ENCODE measurements around the gene TCF4. TPM values are rescaled to one million over a fixed set of nuclear protein-coding genes. Genes with fewer than 3 reads are reported as not detected.

Gene TCF4
- polyA plus RNA-seq, 1 donor (not counting 4 experiments of a cell fraction or from before 2014, with no cell fraction given) = 9.7 TPM

DNA sequence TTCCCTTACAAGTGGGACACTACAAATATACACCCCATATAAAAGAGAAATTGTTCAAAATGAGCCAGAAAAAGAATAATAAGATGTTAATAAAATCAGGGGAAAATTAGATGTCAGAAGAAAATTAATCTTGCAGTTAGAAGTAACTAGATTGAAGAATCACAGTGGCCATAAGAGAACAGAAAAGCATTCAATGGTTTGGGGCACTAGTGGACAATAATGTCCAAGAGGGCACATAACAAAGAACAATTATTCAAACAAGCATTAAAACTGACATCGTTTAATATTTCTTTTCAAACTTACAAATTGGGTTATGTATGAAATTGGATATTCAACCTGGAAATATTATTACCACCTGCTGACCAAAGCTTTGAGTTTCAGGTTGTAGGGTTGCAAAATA, 12.9 kb downstream of the TCF4 start:
- no peaks in the 10 kb centered on the region for H3K9me3 ChIP-seq (ENCODE audit: control insufficient read depth, low read depth, low read length)
- no peak overlapping the region for H2AFZ ChIP-seq (ENCODE audit: control insufficient read depth, low read length)
- no peak overlapping the region for H3K4me3 ChIP-seq (ENCODE audit: control insufficient read depth in 2 of 3, extremely low read depth in 1 of 3, insufficient read depth in 2 of 3, low read depth in 1 of 3, low read length in 3 of 3)
- dilution Hi-C loops (cut with MboI; ENCODE audit: extremely low pct_ligation_motif_present, low sequenced_read_pairs) = no loop called here
- TF ChIP-seq, protein P1, sequence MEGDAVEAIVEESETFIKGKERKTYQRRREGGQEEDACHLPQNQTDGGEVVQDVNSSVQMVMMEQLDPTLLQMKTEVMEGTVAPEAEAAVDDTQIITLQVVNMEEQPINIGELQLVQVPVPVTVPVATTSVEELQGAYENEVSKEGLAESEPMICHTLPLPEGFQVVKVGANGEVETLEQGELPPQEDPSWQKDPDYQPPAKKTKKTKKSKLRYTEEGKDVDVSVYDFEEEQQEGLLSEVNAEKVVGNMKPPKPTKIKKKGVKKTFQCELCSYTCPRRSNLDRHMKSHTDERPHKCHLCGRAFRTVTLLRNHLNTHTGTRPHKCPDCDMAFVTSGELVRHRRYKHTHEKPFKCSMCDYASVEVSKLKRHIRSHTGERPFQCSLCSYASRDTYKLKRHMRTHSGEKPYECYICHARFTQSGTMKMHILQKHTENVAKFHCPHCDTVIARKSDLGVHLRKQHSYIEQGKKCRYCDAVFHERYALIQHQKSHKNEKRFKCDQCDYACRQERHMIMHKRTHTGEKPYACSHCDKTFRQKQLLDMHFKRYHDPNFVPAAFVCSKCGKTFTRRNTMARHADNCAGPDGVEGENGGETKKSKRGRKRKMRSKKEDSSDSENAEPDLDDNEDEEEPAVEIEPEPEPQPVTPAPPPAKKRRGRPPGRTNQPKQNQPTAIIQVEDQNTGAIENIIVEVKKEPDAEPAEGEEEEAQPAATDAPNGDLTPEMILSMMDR (optimal IDR thresholded peaks at IDR 0.05 in 1 of 3, IDR thresholded peaks at IDR 0.05 in 1 of 3, conservative IDR thresholded peaks at IDR 0.05 in 1 of 3; ENCODE audit: extremely low read depth in 1 of 3, insufficient read depth in 2 of 3, low read length in 3 of 3) = no peak
- no peak for TF ChIP-seq EZH2 (IDR thresholded peaks at IDR 0.05; ENCODE audit: low read length)
- no peak overlapping the region for H3K4me2 ChIP-seq (ENCODE audit: control insufficient read depth, extremely low read depth, insufficient read depth, low read depth, low read length)
- no peaks in the 10 kb centered on the region for H3K4me1 ChIP-seq (ENCODE audit: control insufficient read depth, extremely low read depth, insufficient read depth, low read length)
- H3K27ac ChIP-seq (ENCODE audit: control insufficient read depth, insufficient read depth, low read length) = no peak overlapping the region
- no peaks in the 10 kb centered on the region for H3K9me1 ChIP-seq (ENCODE audit: control insufficient read depth, extremely low read depth, insufficient read depth, low read length)
- no peak overlapping the region for H3K9ac ChIP-seq (ENCODE audit: control insufficient read depth, extremely low read depth, insufficient read depth, low read length)
- H3K27me3 ChIP-seq (ENCODE audit: control insufficient read depth, extremely low read depth, insufficient read depth, low read length) = no peaks in the 10 kb centered on the region
- no peaks in the 10 kb centered on the region for H3K79me2 ChIP-seq (ENCODE audit: control insufficient read depth, insufficient read depth, low read length)
- no peaks in the 10 kb centered on the region for H4K20me1 ChIP-seq (ENCODE audit: control insufficient read depth, extremely low read depth, insufficient read depth, low read length)
- no peak for DNase-seq (ENCODE audit: low read depth, low spot score)
- FAIRE-seq = no peak
- no peaks in the 10 kb centered on the region for H3K36me3 ChIP-seq (ENCODE audit: control insufficient read depth in 2 of 2, extremely low read depth in 1 of 2, insufficient read depth in 2 of 2, low read length in 2 of 2)

DNA sequence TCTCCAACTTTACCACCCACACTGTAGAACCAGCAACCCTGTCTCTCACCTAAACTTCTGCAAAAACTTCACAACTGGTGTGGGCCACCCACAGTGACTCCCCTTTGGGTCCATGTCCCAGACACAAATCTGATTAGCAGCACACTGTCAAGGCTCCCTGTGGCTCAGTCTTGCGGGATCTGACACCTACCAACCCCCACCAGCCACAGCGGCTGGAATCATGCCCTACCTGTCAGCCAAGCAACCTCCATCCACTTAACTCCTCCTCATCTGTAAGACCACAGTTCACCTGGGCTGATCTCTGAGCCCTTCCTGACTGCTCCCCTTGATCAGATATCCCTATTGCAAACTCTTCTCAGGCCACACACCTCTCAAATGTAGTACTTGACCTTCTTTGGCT, 14.6 kb downstream of the TCF4 start:
- no peaks in the 10 kb centered on the region for H3K4me1 ChIP-seq (ENCODE audit: control insufficient read depth, extremely low read depth, insufficient read depth, low read length)
- no peaks in the 10 kb centered on the region for H3K9me3 ChIP-seq (ENCODE audit: control insufficient read depth, low read depth, low read length)
- no peaks in the 10 kb centered on the region for H3K27me3 ChIP-seq (ENCODE audit: control insufficient read depth, extremely low read depth, insufficient read depth, low read length)
- H3K9ac ChIP-seq (ENCODE audit: control insufficient read depth, extremely low read depth, insufficient read depth, low read length) = no peak overlapping the region
- DNase-seq (ENCODE audit: low read depth, low spot score) (no peak), FAIRE-seq (no peak)
- no peaks in the 10 kb centered on the region for H3K36me3 ChIP-seq (ENCODE audit: control insufficient read depth in 2 of 2, extremely low read depth in 1 of 2, insufficient read depth in 2 of 2, low read length in 2 of 2)
- H4K20me1 ChIP-seq (ENCODE audit: control insufficient read depth, extremely low read depth, insufficient read depth, low read length) = no peaks in the 10 kb centered on the region
- no peak overlapping the region for H3K4me3 ChIP-seq (ENCODE audit: control insufficient read depth in 2 of 3, extremely low read depth in 1 of 3, insufficient read depth in 2 of 3, low read depth in 1 of 3, low read length in 3 of 3)
- H3K9me1 ChIP-seq (ENCODE audit: control insufficient read depth, extremely low read depth, insufficient read depth, low read length) = no peaks in the 10 kb centered on the region
- dilution Hi-C loops (cut with MboI; ENCODE audit: extremely low pct_ligation_motif_present, low sequenced_read_pairs) = no loop called here
- H3K27ac ChIP-seq (ENCODE audit: control insufficient read depth, insufficient read depth, low read length) = no peak overlapping the region
- H2AFZ ChIP-seq (ENCODE audit: control insufficient read depth, low read length) = no peak overlapping the region
- H3K4me2 ChIP-seq (ENCODE audit: control insufficient read depth, extremely low read depth, insufficient read depth, low read depth, low read length) = no peak overlapping the region
- no peaks in the 10 kb centered on the region for H3K79me2 ChIP-seq (ENCODE audit: control insufficient read depth, insufficient read depth, low read length)
- TF ChIP-seq EZH2 (IDR thresholded peaks at IDR 0.05; ENCODE audit: low read length) = no peak
- TF ChIP-seq, protein P1 (optimal IDR thresholded peaks at IDR 0.05 in 1 of 3, IDR thresholded peaks at IDR 0.05 in 1 of 3, conservative IDR thresholded peaks at IDR 0.05 in 1 of 3; ENCODE audit: extremely low read depth in 1 of 3, insufficient read depth in 2 of 3, low read length in 3 of 3) = no peak

Data from keratinocyte (primary cell).